Kidney capillary endothelial cell (primary cell): ENCODE measurements around the gene RALGAPA2.

ENCODE experiments used
- DNase-seq: peaks from one replicate; pipeline ENCODE4 v3.0.0-alpha.2; 2018; ENCODE audit warnings: low spot score

RALGAPA2 gene

DNA sequence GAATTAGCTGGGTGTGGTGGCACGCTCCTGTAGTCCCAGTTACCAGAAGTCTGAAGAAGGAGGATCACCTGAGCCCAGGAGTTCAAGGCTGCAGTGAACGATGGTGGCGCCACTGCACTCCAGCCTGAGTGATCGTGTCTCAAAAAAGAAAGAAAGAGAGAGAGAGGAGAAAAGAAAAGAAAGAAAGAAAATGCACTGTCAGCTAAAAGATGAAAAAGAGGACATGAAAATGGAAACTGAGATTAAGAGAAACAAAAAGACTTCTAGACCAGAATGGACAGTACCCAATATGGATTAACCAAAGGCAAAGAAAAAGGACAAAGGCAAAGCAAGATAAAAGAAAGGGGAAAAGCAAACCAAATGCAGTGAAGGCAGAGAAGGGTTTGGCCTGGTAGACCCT lies 9.0 kb upstream of the RALGAPA2 start:
- no peak for DNase-seq

DNA sequence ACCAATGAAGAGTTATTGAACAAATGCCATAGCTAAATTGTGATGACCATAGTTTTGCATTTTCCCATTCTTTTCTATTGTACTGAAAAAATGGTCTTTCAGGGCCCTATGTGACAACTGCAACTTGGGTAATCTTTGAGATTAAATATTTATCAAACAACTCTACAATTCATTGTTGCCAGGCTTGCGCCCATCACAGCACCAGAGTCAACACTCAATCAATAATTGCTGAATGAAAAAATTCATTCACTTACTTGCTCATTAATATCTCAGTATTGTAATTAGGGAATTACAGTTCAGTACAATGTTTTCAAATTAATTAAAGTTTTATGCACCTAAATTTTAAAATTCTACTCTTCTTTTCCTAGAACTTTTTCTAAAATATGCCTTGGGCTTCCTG lies 7.7 kb upstream of the RALGAPA2 start:
- no peak for DNase-seq

DNA sequence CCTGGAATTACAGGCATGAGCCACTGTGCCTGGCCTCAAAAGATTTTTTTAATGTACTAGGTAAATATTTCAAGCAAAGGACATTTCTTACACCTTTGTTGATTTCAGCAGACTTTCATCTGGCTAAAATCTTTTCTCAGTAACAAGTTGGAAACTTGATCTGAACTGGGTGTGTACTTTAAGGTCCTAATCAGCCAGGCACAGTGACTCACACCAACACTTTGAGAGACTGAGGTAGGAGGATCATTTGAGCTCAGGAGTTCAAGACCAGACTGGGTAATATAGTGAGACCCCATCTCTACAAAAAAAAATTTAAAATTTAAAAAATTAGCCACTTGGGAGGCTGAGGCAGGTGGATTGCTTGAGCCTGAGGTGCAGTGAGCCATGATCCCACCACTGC lies 7.0 kb upstream of the RALGAPA2 start:
- DNase-seq = no peak

- no peak for DNase-seq
Measured at GRCh38 chr20:20713244-20713765, 861 bp upstream of the RALGAPA2 start.

DNA sequence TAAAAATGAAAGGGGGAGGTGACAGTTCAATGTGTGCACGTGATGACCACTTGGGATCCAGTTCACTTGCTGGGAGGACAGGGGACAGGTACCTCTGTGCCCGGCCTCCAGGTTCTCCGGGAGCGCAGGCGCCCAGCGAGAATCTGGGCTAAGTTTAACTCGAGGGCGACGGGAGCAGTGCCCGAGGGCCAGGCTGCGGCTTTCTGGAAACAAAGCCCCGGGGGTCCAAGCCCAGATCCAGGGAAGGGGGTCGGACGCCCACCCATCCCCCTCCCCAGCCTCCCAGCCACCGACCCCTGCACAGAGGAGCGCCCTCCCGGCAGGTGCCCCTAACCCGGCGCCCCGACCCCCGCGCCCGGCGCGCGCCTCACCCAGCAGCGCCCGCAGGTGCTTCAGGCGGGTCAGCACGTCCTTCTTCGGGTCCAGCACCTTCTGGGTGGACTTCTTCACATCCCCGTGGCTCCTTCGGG lies 405 bp downstream of the RALGAPA2 start:
- no peak for DNase-seq

- no peak for DNase-seq
Measured at GRCh38 chr20:20711413-20711812, 1.0 kb downstream of the RALGAPA2 start.

DNA sequence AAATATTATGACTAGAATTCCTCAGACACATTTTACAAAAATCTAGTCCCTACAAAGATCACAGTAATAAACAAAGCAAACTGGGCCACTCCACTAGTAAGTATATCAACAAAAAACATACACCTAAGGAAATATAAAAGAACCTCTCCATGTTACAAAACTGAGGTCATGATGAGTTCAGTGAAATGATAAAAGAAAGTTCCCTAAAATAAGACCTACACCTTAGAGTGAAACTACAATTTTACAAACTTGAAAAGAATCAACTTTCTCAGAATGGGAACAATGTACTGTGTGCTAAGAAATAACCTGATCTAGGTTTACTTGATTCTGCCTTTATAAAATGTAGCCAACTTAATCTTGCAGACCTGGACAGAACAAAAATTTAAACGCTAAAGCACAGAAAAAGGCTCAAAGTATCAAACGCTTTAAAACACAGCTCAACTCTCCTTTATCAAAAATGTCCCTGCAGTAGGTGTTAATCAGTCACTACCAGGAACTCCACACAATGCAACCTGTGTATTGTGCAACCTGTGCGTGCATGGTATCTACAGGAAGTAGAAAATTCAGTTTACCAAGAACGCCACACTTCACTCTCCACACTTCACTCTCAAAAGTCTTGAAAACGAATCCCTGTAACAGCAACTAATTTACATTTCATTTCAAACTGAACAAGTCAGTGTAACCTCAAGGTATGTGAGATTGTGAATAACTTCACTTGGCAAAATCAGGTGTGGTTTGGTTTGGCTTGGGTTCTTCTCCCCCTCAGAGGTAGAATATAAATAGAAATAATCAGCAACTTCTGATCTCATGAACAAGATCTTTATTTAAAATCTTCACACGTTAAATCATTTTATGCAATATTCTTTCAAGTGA lies 1.8 kb downstream of the RALGAPA2 start:
- DNase-seq = no peak

DNA sequence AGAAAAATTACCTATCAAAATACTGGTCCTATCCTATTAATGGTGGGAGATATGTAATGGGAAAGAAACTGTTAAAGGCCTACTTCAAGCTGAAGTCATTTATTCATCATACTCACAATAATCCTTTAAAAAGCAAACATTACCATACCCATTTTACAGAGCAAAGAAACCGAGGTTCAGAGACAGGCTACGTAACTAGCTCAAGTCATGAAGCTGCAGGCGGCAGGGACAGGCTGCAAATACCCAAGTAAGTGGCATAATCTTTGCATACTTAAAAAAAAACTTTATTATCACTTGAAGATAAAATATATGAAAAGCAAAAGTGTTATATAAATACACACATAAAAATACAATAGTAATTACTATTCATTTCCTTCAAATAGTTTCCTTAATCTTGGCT lies 2.6 kb downstream of the RALGAPA2 start:
- no peak for DNase-seq

DNA sequence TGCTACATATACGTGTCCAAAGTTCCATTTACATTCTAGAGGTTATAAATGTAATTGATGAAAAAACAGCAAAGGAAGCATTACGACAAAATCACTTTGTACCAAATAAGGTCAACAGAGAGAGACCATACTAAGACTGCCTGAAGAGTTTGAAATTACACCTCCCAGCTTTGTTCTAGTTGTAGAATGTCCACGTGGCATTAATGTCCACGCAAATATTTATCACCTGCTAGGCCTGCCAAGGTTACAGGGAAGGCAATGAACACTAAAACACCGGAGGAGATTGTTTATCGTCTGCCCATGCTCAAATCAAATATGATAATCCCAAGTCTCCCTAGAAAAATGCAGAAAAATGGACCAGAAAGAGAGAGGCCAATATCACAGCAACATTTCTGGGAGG lies 6.2 kb downstream of the RALGAPA2 start:
- DNase-seq = no peak

GRCh38 chr20:20702330-20703245 lies 9.9 kb downstream of the RALGAPA2 start:
- DNase-seq = no peak

DNA sequence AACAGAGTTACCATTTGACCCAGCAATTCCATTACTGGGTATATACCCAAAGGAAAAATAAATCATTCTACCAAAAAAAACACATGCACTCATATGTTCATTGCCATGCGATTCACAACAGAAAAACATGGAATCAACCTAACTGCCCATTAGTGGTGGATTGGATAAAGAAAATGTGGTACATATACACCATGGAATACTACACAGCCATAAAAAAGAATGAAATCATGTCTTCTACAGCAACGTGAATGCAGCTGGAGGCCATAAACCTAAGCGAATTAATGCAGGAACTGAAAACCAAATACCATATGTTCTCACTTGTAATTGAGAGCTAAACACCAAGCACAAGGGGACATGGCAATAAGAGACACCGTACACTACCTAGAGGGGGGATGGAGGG lies 12.5 kb downstream of the RALGAPA2 start:
- no peak for DNase-seq

GRCh38 chr20:20699144-20699543 lies 13.3 kb downstream of the RALGAPA2 start:
- DNase-seq = no peak

DNA sequence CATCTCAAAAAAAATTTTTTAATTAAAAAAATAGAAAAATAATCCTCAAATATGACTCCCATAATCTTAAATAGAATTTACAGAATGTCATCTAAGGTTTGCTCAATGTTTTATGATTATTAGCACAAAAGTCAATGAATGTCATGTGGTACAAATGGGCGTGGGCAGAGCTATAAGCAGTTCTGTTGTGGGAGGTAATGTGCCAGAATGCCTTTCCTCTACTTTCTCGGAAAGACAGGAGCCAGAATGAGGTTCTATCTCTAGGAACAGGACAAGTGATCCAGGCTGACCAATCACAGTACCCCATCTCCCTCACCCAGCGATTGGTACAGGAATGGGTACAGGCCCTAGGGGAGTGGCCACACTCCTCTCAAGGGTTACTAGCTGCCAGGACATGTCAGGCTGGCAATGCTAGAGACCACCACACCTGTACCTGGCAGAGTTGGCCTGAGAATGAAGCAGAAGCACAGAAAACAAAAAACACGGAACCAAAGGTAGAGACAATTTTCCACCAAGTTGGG lies 15.1 kb downstream of the RALGAPA2 start:
- no peak for DNase-seq

GRCh38 chr20:20695250-20695816 lies 17.1 kb downstream of the RALGAPA2 start:
- no peak for DNase-seq

- DNase-seq = no peak
Measured at GRCh38 chr20:20694591-20694990, 17.9 kb downstream of the RALGAPA2 start.

DNA sequence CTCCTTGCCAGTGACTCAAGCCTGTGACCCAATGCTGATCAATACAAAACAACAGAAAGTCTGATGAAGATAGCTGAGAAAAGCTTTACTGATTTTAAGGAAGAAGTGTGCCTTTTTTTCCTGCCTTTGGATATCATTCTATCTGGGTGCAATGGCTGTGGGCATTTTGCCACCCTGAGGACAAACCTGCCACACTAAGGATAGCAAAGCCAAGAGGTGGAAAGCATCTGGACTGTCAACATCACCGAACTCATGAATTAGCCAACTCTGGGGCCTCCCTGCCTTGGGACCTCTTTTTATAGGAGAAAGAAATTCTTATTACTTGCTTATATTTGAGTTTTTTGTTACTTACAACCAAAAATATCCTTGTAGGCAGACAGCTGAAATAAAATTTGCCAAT lies 19.9 kb downstream of the RALGAPA2 start:
- DNase-seq = no peak

DNA sequence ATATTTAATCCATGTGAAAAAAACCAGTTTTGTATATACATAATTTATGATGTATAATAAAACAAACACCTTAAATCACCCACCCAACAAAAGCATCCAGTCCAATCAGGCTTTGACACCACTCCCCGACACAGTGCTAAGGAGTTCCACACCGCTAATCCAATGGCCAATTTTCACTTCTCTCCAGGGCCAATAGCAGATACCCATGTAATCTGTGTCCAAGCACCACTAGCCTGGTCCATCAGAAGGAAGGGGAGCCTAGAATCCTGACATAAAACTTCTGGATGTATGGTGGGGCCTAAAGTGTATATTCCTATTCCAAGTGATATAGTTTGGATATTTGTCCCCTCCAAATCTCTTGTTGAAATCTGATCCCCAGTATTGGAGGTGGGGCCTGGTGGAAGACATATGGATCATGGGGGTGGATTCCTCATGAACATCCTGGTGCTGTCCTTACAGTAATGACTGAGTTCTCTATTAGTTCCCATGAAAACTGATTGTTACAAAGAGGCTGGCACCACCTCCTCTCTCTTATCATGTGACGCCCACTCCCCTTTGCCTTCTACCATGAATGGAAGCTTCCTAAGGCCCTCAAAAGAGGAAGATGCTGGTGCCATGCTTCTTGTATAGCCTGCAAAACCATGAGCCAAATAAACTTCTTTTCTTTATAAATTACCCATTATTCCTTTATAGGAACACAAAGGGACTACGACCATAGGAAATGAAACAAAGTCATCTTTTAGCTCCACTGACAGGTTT lies 20.8 kb downstream of the RALGAPA2 start:
- DNase-seq = no peak

GRCh38 chr20:20690676-20691476 lies 21.6 kb downstream of the RALGAPA2 start:
- DNase-seq = no peak

DNA sequence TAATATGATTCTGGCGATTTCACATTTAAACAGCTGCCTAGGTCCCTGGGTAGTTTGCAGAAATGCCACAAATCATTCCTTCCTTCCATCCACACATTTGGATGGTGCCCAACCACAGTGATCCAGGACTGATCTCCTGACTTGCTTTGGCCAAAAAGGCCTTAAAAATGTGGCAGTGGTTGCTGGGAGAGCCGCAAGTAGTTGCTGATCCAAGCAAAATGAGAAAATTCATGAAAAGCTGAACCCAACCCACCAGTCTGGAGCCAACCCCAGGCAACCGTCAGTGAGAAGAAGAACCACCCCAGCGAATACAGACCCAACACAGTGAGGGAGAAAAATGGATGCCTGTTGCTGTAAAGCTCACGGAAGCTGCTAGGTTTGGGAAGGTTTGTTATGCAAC lies 25.1 kb downstream of the RALGAPA2 start:
- no peak for DNase-seq

- DNase-seq = no peak
Measured at GRCh38 chr20:20685635-20686034, 26.8 kb downstream of the RALGAPA2 start.
